Endodermal cell (in vitro differentiated cells): ENCODE results near the gene SOX11. TPM values are rescaled to one million over a fixed set of nuclear protein-coding genes. Genes with fewer than 3 reads are reported as not detected.

ENCODE experiments used
- DNase-seq: peaks from one replicate; pipeline ENCODE4 v3.0.0-alpha.2; 2017
- H3K27ac ChIP-seq: 2 replicates; pipeline ENCODE4 v1.5.1; 2013; ENCODE audit warnings: mild to moderate bottlenecking, low read depth, low read length, moderate library complexity
- H3K27me3 ChIP-seq: 2 replicates; pipeline ENCODE4 v1.6.1; 2013; ENCODE audit warnings: mild to moderate bottlenecking, low read length, moderate library complexity; ENCODE audit not compliant: insufficient read depth, control insufficient read depth, poor library complexity, severe bottlenecking
- H3K36me3 ChIP-seq: 2 replicates; pipeline ENCODE4 v1.7.0; 2013; ENCODE audit warnings: mild to moderate bottlenecking, low read length, moderate library complexity; ENCODE audit not compliant: control insufficient read depth, insufficient read depth
- H3K4me1 ChIP-seq: one replicate; pipeline ENCODE4 v1.7.0; 2013; ENCODE audit warnings: low read length; ENCODE audit not compliant: control insufficient read depth, insufficient read depth
- H3K4me3 ChIP-seq: 2 replicates; pipeline ENCODE4 v1.5.1; 2013; ENCODE audit warnings: mild to moderate bottlenecking, low read length, moderate library complexity
- H3K9ac ChIP-seq: 2 replicates; pipeline ENCODE4 v1.6.1; 2013; ENCODE audit warnings: mild to moderate bottlenecking, low read length, moderate library complexity; ENCODE audit not compliant: poor library complexity, severe bottlenecking; ENCODE audit errors: extremely low read depth
- H3K9me3 ChIP-seq: 2 replicates; pipeline ENCODE4 v1.6.1; 2013; ENCODE audit warnings: mild to moderate bottlenecking, low read length, moderate library complexity; ENCODE audit not compliant: control insufficient read depth
- H3K27ac Mint-ChIP-seq: 2 replicates; pipeline ENCODE4 v1.8.0; 2020; ENCODE audit warnings: mixed read lengths
- H3K27me3 Mint-ChIP-seq: 2 replicates; pipeline ENCODE4 v1.8.0; 2021; ENCODE audit warnings: mild to moderate bottlenecking, mixed read lengths; ENCODE audit not compliant: insufficient read depth
- H3K36me3 Mint-ChIP-seq: 2 replicates; pipeline ENCODE4 v1.8.0; 2020; ENCODE audit warnings: low read depth, mixed read lengths
- H3K4me1 Mint-ChIP-seq: 2 replicates; pipeline ENCODE4 v1.8.0; 2020; ENCODE audit warnings: mixed read lengths
- H3K4me3 Mint-ChIP-seq: 2 replicates; pipeline ENCODE4 v1.8.0; 2020; ENCODE audit warnings: mild to moderate bottlenecking, moderate library complexity, mixed read lengths
- H3K9me3 Mint-ChIP-seq: 2 replicates; pipeline ENCODE4 v1.8.0; 2020; ENCODE audit warnings: mild to moderate bottlenecking, mixed read lengths
- CTCF ChIP-seq: fragments of 200-600 bp; sonication (generic); conservative IDR thresholded peaks from 2 replicates; pipeline ENCODE4 v1.5.0; 2021; ENCODE audit warnings: antibody characterized with exemption, mild to moderate bottlenecking
- WGBS, 2 experiments: methylation state at CpG; one replicate each; pipeline versions ENCODE4 v1.1.5 to v1.1.7; 2013; ENCODE audit warnings: missing lambda C conversion rate in 2 of 2, mixed read lengths in 1 of 2; ENCODE audit not compliant: insufficient coverage in 1 of 2, insufficient read length in 1 of 2; 5-methylcytosine and 5-hydroxymethylcytosine counted together
- total RNA-seq, 2 donors: library from RNA; stranded (reverse); fragmentation: NEBNext Ultra II Directional in 1 of 2; extraction: Animal tissue kit (Norgen Biotek cat#: 25700) in 1 of 2; gene quantifications; 2 replicates in 1 of 2; 3 replicates in 1 of 2; pipeline ENCODE4 v1.2.1, GENCODE V29; 2021

Gene SOX11
- total RNA-seq, 2 donors from 2014 or later, result 35.9 to 48.9 TPM

DNA sequence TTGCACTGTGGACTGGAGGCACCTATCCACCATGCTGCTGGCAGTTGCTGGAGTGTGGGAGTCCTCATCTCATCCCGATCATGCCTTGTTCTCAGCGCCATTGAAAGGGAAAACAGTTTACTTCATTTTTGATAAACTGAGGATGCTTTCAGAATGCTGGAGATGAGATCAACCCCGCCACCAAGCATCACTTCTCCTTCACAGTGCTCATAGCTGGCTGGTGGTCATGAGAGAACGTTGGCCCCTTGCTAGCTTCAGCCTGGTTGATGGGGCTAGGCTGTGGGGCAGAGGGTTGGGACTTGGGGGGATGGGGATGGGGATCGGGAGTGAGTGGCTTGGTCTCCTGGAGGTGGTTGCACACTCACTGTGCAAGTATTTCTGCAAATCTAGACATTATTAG lies 30.1 kb downstream of the SOX11 start:
- H3K4me3 Mint-ChIP-seq, result no peak overlapping the region
- H3K27ac Mint-ChIP-seq, result no peak overlapping the region
- H3K9me3 Mint-ChIP-seq, result no peaks in the 10 kb centered on the region

DNA sequence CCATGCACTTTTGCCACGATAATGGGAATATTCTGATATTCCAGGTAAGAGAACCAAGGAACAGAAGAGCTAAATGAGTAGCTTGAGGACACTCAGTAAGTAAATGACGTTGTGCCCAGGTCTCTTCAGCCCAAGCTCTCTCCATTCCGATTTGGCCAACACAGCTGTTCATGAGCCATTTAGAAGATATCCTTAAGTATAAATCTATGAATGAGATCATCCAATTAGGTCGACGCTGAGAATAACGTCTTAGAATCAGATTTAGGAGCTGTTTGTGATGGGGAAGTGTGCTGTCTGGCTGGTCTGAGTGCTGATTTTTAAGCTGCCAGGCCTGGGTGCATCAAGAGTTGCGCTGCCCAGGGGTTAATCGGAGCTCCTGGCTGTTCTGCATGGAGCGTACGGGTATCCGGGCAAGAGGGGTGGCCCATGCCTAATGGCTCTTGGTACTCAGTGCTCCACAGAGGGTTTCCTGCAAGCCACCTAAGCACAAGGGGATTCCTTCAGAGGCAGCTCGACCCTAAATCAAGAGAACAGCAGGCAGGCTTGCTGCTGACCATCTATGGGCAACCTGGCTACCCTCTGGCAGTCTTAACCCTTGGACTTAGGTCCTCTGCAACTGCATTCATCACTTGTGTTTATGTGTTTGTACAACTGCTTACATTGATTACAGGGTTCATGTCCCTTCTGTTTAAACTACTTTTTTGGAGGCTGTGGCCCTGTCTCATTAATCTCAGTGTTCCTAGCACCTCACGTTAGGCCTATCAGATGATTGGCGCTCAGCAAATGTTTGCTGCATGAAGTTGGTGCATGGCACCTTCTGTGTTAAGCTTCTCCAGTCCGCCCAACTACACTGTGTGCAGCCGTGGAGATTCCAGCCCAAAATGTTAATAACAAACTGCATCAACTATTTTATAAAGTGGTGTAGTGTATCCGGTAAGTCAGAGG lies 31.9 kb downstream of the SOX11 start:
- H3K4me3 ChIP-seq, result no peak overlapping the region
- H3K36me3 ChIP-seq, result no peaks in the 10 kb centered on the region
- Mint-ChIP-seq H3K36me3 (no peaks in the 10 kb centered on the region), H3K27me3 (peaks cover 8% of the 10 kb centered on the region), H3K9me3 (no peaks in the 10 kb centered on the region), H3K4me1 (peaks cover 14% of the 10 kb centered on the region), H3K27ac (no peak overlapping the region), H3K4me3 (peak overlapping the region; percentile 7)
- peaks cover 5% of the 10 kb centered on the region for H3K27me3 ChIP-seq
- no peak for DNase-seq
- H3K9me3 ChIP-seq, result no peaks in the 10 kb centered on the region
- no peak for TF ChIP-seq CTCF
- WGBS, 2 experiments, result 93 to 95% methylated on average over 11 to 17 of the region's 17 CpGs
- H3K9ac ChIP-seq, result no peak overlapping the region
- H3K27ac ChIP-seq, result no peak overlapping the region
- H3K4me1 ChIP-seq, result peaks cover 6% of the 10 kb centered on the region

More for the DNA sequence above, 30.1 kb downstream of the SOX11 start:
- Histone ChIP-seq H3K36me3 (no peaks in the 10 kb centered on the region), H3K4me3 (no peak overlapping the region), H3K4me1 (peaks cover 6% of the 10 kb centered on the region), H3K9ac (no peak overlapping the region), H3K27ac (no peak overlapping the region), H3K9me3 (no peaks in the 10 kb centered on the region), H3K27me3 (no peaks in the 10 kb centered on the region)
- Mint-ChIP-seq H3K27me3 (no peaks in the 10 kb centered on the region), H3K36me3 (no peaks in the 10 kb centered on the region), H3K4me1 (peaks cover 14% of the 10 kb centered on the region)
- no peak for DNase-seq
- TF ChIP-seq CTCF, result no peak
- 86 to 93% methylated on average over 3 to 5 of the region's 5 CpGs for WGBS, 2 experiments

DNA sequence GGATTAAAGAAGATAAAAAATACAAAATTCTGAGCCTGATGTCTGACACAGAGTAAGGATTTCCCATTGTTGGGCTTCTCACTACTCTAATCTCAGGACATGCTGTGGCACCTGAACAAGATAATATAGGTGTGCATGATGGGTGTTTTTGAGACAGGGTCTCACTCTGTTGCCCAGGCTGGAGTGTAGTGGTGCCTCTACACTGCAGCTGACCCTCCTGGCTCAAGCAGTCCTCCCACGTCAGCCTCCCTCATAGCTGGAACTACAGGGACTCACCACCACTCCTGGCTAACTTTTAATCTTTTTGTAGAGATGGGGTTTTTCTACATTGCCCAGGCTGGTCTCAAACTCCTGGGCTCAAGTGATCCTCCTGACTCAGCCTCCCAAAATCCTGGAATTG lies 32.9 kb downstream of the SOX11 start:
- no peak overlapping the region for H3K27ac Mint-ChIP-seq
- H3K4me3 Mint-ChIP-seq, result peak overlapping the region; percentile 54
- Histone ChIP-seq H3K9me3 (no peaks in the 10 kb centered on the region), H3K9ac (no peak overlapping the region), H3K27me3 (peaks cover 8% of the 10 kb centered on the region), H3K27ac (no peak overlapping the region), H3K4me1 (peaks cover 8% of the 10 kb centered on the region), H3K4me3 (peak overlapping the region; percentile 72), H3K36me3 (no peaks in the 10 kb centered on the region)
- DNase-seq, result no peak
- TF ChIP-seq CTCF, result no peak
- H3K9me3 Mint-ChIP-seq, result no peaks in the 10 kb centered on the region
- peaks cover 18% of the 10 kb centered on the region for H3K4me1 Mint-ChIP-seq
- H3K27me3 Mint-ChIP-seq, result peaks cover 13% of the 10 kb centered on the region
- WGBS, 2 experiments, result 100% methylated on average over 1 of the region's 1 CpG; no CpG with 5 or more reads in 1 of the 2 experiments
- no peaks in the 10 kb centered on the region for H3K36me3 Mint-ChIP-seq
